Right lobe of liver (tissue), 4 donors: Measurements from ENCODE around the gene ITGAD.

Source experiments
- POLR2A ChIP-seq: fragments of 450-650 bp; IDR thresholded peaks from one replicate; pipeline ENCODE4 v1.6.1; 2017; ENCODE audit warnings: antibody characterized with exemption, mild to moderate bottlenecking
- TF ChIP-seq, protein P1 (sequence below), 4 donors: fragments of 200-600 bp in 3 of 4; fragments of 450-650 bp in 1 of 4; IDR thresholded peaks; one replicate each; pipeline versions ENCODE4 v1.5.1 to v1.8.0; 2016 to 2022; ENCODE audit warnings: antibody characterized with exemption in 4 of 4, mild to moderate bottlenecking in 2 of 4
- donor health status: DM: no; HTN: no; CAD: no.
- donor health status: DM: no; HTN: no; CAD: no.
- donor health status: DM: no; HTN: yes; CAD: no.

DNA sequence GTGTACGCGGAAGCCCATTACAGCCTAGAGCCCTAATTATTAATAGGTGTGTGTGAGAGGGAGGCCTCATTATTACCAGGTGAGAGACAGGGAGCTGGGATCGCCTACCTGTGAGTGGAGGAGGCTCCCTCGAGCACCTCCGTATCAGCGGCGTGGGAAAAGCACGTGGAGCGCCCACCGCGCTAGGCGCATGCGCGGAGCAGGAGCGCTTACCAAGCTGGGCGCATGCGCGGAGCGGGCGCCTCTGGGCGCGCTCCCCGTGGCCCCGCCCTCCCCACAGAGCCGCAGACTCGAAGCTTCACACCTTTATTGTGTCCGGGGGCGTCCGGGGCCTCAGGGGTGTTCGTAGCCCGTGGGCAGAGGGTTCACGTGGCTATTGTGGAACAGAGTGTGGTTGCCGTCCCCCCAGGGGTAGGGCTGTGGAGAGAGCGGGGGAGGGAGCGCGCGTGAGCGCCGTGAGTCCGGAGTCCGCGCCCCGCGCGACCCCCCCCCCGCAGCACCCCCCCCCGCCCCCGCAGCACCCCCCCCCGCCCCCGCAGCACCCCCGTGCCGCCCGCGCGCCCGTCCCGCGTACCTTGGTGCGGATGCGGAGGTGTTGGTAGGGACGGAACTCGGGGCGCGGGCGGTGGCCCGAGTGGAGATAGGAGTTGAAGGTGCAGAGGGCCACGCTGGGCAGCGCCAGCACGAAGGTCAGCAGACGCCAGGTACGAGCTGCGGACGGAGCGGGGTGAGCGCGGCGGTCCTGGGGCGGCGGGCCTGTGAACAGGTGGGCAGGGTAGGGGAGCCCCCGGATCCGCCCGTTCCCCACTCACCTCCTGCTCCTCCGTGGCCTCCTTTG is 34.5 kb downstream of the ITGAD start:
- TF ChIP-seq, protein P1, sequence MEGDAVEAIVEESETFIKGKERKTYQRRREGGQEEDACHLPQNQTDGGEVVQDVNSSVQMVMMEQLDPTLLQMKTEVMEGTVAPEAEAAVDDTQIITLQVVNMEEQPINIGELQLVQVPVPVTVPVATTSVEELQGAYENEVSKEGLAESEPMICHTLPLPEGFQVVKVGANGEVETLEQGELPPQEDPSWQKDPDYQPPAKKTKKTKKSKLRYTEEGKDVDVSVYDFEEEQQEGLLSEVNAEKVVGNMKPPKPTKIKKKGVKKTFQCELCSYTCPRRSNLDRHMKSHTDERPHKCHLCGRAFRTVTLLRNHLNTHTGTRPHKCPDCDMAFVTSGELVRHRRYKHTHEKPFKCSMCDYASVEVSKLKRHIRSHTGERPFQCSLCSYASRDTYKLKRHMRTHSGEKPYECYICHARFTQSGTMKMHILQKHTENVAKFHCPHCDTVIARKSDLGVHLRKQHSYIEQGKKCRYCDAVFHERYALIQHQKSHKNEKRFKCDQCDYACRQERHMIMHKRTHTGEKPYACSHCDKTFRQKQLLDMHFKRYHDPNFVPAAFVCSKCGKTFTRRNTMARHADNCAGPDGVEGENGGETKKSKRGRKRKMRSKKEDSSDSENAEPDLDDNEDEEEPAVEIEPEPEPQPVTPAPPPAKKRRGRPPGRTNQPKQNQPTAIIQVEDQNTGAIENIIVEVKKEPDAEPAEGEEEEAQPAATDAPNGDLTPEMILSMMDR (IDR thresholded peaks at IDR 0.05): no peak
- TF ChIP-seq POLR2A: no peak
